ENCODE measurements around the gene TRIM7. TPM values are rescaled to one million over a fixed set of nuclear protein-coding genes. Genes with fewer than 3 reads are reported as not detected.

The TRIM7 gene
- polyA plus RNA-seq, 1 donor (not counting 4 experiments of a cell fraction or from before 2014, with no cell fraction given): 27.6 TPM

DNA sequence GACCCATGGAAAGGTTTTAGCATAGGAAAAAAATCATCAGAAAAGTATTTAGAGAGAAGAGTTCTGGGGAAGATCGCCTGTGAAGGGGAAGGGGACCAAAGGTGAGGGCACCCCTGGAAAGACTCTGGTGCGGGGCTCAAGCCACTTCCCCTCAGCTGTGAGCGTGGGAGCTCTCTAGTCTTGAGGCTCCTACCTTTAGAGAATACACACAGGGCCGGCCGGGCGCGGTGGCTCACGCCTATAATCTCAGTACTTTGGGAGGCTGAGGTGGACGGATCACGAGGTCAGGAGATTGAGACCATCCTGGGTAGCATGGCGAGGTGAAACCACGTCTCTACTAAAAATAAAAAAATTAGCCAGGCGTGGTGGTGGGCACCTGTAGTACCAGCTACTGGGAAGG is 25.0 kb upstream of the TRIM7 start:
- dilution Hi-C loops (cut with MboI; ENCODE audit: extremely low pct_ligation_motif_present, low sequenced_read_pairs): no loop called here
- H3K9ac ChIP-seq (ENCODE audit: control insufficient read depth, extremely low read depth, insufficient read depth, low read length): no peak overlapping the region
- H3K79me2 ChIP-seq (ENCODE audit: control insufficient read depth, insufficient read depth, low read length): peaks cover 14% of the 10 kb centered on the region
- H3K9me3 ChIP-seq (ENCODE audit: control insufficient read depth, low read depth, low read length): no peaks in the 10 kb centered on the region
- H3K4me2 ChIP-seq (ENCODE audit: control insufficient read depth, extremely low read depth, insufficient read depth, low read depth, low read length): no peak overlapping the region
- peaks cover 5% of the 10 kb centered on the region for H3K4me1 ChIP-seq (ENCODE audit: control insufficient read depth, extremely low read depth, insufficient read depth, low read length)
- peaks cover 6% of the 10 kb centered on the region for H4K20me1 ChIP-seq (ENCODE audit: control insufficient read depth, extremely low read depth, insufficient read depth, low read length)
- TF ChIP-seq, protein P1, sequence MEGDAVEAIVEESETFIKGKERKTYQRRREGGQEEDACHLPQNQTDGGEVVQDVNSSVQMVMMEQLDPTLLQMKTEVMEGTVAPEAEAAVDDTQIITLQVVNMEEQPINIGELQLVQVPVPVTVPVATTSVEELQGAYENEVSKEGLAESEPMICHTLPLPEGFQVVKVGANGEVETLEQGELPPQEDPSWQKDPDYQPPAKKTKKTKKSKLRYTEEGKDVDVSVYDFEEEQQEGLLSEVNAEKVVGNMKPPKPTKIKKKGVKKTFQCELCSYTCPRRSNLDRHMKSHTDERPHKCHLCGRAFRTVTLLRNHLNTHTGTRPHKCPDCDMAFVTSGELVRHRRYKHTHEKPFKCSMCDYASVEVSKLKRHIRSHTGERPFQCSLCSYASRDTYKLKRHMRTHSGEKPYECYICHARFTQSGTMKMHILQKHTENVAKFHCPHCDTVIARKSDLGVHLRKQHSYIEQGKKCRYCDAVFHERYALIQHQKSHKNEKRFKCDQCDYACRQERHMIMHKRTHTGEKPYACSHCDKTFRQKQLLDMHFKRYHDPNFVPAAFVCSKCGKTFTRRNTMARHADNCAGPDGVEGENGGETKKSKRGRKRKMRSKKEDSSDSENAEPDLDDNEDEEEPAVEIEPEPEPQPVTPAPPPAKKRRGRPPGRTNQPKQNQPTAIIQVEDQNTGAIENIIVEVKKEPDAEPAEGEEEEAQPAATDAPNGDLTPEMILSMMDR (optimal IDR thresholded peaks at IDR 0.05 in 1 of 3, IDR thresholded peaks at IDR 0.05 in 1 of 3, conservative IDR thresholded peaks at IDR 0.05 in 1 of 3; ENCODE audit: extremely low read depth in 1 of 3, insufficient read depth in 2 of 3, low read length in 3 of 3): no peak
- TF ChIP-seq EZH2 (IDR thresholded peaks at IDR 0.05; ENCODE audit: low read length): no peak
- DNase-seq (ENCODE audit: low read depth, low spot score) (no peak), FAIRE-seq (no peak)
- no peaks in the 10 kb centered on the region for H3K27me3 ChIP-seq (ENCODE audit: control insufficient read depth, extremely low read depth, insufficient read depth, low read length)
- no peak overlapping the region for H2AFZ ChIP-seq (ENCODE audit: control insufficient read depth, low read length)
- peaks cover 4% of the 10 kb centered on the region for H3K9me1 ChIP-seq (ENCODE audit: control insufficient read depth, extremely low read depth, insufficient read depth, low read length)
- peaks cover 26 to 28% of the 10 kb centered on the region in 2 experiments for H3K36me3 ChIP-seq (ENCODE audit: control insufficient read depth in 2 of 2, extremely low read depth in 1 of 2, insufficient read depth in 2 of 2, low read length in 2 of 2)
- H3K4me3 ChIP-seq (ENCODE audit: control insufficient read depth in 2 of 3, extremely low read depth in 1 of 3, insufficient read depth in 2 of 3, low read depth in 1 of 3, low read length in 3 of 3): no peak overlapping the region
- no peak overlapping the region for H3K27ac ChIP-seq (ENCODE audit: control insufficient read depth, insufficient read depth, low read length)

DNA sequence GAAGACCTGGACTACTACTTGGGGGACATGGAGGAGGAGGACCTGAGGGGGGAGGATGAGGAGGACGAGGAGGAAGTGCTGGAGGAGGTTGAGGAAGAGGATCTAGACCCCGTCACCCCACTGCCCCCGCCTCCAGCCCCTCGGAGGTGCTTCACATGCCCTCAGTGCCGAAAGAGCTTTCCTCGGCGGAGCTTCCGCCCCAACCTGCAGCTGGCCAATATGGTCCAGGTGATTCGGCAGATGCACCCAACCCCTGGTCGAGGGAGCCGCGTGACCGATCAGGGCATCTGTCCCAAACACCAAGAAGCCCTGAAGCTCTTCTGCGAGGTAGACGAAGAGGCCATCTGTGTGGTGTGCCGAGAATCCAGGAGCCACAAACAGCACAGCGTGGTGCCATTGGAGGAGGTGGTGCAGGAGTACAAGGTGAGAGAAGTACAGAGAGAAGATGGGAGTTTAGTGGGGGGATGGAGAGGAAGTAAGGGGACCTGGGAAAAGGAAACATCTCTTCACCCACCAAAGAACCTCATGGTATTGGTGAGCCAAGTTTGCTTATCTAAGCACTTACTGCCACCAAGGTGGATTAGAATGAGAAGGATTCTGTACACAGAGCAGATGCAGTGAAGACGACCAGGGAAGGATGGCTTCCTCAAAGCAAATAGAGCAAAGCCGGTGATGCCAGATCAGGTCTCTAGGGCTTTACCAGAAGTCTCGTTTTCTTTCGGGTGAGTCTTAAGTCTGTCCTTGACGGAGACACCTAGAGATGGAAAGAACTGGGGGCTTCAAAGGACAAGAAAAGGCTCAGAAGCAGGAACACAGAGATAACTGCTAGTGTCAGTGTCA is 19.6 kb upstream of the TRIM7 start:
- TF ChIP-seq EZH2 (IDR thresholded peaks at IDR 0.05; ENCODE audit: low read length): no peak
- Histone ChIP-seq H3K4me1 (ENCODE audit: control insufficient read depth, extremely low read depth, insufficient read depth, low read length) (peaks cover 17% of the 10 kb centered on the region), H3K27me3 (ENCODE audit: control insufficient read depth, extremely low read depth, insufficient read depth, low read length) (no peaks in the 10 kb centered on the region), H3K79me2 (ENCODE audit: control insufficient read depth, insufficient read depth, low read length) (peaks cover 24% of the 10 kb centered on the region), H3K27ac (ENCODE audit: control insufficient read depth, insufficient read depth, low read length) (no peak overlapping the region), H3K9ac (ENCODE audit: control insufficient read depth, extremely low read depth, insufficient read depth, low read length) (peak overlapping the region; percentile 87), H3K36me3 (ENCODE audit: control insufficient read depth in 2 of 2, extremely low read depth in 1 of 2, insufficient read depth in 2 of 2, low read length in 2 of 2) (peaks cover 13 to 14% of the 10 kb centered on the region in 2 experiments), H2AFZ (ENCODE audit: control insufficient read depth, low read length) (no peak overlapping the region), H3K4me3 (ENCODE audit: control insufficient read depth in 2 of 3, extremely low read depth in 1 of 3, insufficient read depth in 2 of 3, low read depth in 1 of 3, low read length in 3 of 3) (peak overlapping the region; percentile 85 to 88 (median 87)), H4K20me1 (ENCODE audit: control insufficient read depth, extremely low read depth, insufficient read depth, low read length) (no peaks in the 10 kb centered on the region), H3K9me1 (ENCODE audit: control insufficient read depth, extremely low read depth, insufficient read depth, low read length) (peaks cover 4% of the 10 kb centered on the region), H3K9me3 (ENCODE audit: control insufficient read depth, low read depth, low read length) (no peaks in the 10 kb centered on the region), H3K4me2 (ENCODE audit: control insufficient read depth, extremely low read depth, insufficient read depth, low read depth, low read length) (peak overlapping the region; percentile 94)
- dilution Hi-C loops (cut with MboI; ENCODE audit: extremely low pct_ligation_motif_present, low sequenced_read_pairs): no loop called here
- FAIRE-seq: no peak
- no peak for DNase-seq (ENCODE audit: low read depth, low spot score)

All from keratinocyte (primary cell).